Activated CD8-positive, alpha-beta memory T cell treated with anti-CD3 and anti-CD28 coated beads for 24 hours (primary cell): ENCODE data around the gene SCMH1.
"Not testable (repeated sequence)": the region's sequence is repeated elsewhere in the genome, so short reads cannot be mapped to it uniquely, and the experiment has no call there.

Experiments
- DNase-seq: peaks from one replicate; pipeline ENCODE4 v3.0.0-alpha.2; 2020

SCMH1 gene

GRCh38 chr1:41241749-41242341 is at the start of gene SCMH1:
Gene SCMH1 (minus strand): TSS chr1:41242306. CDS start chr1:41186133, 56,173 bp downstream.
- DNase-seq = peak; percentile 81

DNA sequence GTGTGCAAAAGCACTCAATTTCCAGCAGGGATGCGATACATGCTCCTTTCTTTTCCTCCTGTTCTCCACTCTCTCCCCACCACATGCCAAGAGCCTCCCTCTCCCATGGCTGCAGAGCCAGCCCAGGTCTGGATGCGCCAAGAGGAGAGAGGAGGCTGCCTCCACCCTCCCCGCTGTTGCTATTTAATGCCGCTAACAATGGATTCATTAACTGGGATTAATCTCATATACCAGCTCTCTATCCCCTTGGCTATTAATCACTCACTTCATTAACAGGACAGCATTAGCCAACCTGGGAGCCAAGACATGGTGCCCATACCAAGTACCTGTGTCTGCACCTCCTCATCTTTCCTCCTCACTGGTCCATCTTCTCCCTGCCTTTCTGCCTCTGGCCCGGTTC is 49.1 kb upstream of the SCMH1 start:
- peak; percentile 1 for DNase-seq

DNA sequence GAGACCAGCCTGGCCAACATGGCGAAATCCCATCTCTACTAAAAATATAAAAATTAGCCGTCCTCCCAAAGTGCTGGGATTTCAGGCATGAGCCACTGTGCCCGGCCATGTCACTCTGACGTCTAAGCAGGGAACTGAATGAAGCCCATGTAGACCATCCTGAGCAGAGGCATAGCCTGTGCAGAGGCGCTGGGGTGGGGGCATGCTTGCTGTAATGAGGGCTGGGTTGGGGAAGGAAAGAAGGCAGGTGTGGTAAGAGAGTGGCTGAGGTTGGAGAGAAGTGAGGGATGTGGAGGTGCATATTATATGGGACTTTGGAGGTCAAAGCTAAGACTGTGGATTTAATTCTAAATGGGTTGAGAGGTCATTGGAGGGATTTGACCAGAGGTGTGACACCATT is 47.1 kb upstream of the SCMH1 start:
- DNase-seq = no peak

- DNase-seq = peak; percentile 4
These were observed 44.9 kb upstream of the SCMH1 start for GRCh38 chr1:41286992-41287391.

DNA sequence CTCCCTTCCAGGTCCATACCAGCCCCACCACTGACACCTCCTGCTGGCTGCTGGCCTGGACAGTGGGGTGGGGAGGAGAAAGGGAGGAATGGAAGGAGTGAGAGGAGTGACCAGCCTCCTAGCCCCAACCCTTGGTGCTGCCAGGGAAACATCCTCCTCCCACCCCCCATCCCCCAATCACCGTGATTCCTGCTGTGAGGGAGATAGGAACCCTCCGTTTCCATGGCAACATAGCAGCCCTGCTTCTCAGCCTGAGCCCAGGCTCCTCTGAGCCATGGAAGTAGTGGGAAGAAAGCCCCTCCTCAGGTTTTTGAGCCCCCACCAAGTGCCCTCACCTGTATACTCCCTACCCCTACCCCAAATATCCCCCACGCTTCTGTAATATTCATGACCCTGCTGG is 44.4 kb upstream of the SCMH1 start:
- DNase-seq = no peak

- DNase-seq = no peak
These were observed 43.7 kb upstream of the SCMH1 start for GRCh38 chr1:41285818-41286217.

DNA sequence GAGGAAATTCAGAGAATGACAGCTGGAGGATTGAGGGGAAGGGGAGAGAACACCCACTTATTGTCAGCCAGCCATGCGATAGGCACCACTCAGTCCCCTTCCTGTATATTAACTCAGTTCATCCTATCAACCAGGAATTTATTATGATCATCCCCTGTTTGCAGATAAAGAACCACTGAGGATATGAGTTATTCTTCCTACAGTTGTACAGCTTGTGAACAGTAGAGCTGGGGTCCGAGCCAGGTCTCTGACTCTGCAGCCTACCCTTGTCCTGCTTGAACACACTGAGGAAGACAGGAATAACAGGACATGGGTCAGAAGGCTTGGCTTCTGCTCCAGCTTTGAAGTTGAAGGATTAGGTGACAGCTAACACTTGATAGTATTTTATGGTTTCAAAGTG is 42.0 kb upstream of the SCMH1 start:
- no peak for DNase-seq

- DNase-seq = peak; percentile 63
These were observed 40.7 kb upstream of the SCMH1 start for GRCh38 chr1:41282679-41283317.

- no peak for DNase-seq
These were observed 39.2 kb upstream of the SCMH1 start for GRCh38 chr1:41281334-41281733.

GRCh38 chr1:41280202-41281032 is 38.3 kb upstream of the SCMH1 start:
- DNase-seq = no peak

- peak; percentile 9 for DNase-seq
These were observed 36.0 kb upstream of the SCMH1 start for GRCh38 chr1:41278076-41278475.

DNA sequence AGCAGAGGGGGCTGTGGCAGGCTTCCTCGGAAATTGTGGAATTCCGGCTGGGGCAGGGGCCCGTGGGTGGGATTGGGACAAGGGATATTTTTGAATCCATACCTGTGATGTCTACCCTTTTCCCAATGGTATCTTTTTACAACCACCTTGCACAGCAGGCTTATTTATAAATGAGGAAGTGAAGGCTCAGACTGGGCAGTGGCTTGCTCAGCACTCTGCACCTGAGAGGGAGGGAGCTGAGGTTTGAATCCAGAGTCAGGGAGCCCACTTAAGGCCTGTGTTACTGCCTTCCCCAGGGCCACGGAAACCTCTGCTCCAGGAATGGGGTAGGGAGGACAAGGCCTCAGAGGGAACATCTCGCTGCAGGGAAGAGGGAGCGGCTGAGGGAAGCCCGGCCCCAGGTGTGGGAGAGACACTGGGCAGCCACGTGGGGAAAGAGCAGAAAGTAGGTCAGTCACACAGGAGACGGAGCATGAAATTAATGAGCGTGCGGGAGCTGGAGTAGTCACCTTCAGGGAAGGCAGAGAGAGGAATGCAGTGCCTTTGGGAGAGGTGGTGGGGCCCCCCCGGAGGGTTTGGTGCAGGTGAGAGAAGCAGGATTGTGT is 35.4 kb upstream of the SCMH1 start:
- peak; percentile 13 for DNase-seq

DNA sequence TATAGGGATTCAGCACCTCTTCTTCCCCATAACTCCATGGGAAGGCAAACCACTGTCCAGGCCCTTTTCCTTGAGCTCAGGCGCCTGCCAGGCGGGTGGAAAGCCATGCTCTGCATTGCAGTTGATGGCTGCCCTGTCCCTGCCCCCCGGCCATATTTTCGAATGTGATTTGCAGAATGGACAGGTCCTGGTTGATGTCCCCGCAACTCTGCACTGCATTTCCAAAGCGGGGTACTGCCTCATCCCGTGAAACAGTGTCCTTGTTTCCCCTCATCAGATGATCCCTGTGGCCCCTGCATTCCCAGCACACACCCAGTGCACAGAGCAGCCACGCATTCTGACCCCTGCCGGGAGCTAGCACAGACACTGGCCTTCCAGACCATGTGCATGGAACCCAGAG is 33.7 kb upstream of the SCMH1 start:
- no peak for DNase-seq

GRCh38 chr1:41274752-41275545 is 32.8 kb upstream of the SCMH1 start:
- no peak for DNase-seq

GRCh38 chr1:41272601-41273000 is 30.5 kb upstream of the SCMH1 start:
- no peak for DNase-seq

GRCh38 chr1:41268154-41268770 is 26.2 kb upstream of the SCMH1 start:
- DNase-seq = peak; percentile 87

DNA sequence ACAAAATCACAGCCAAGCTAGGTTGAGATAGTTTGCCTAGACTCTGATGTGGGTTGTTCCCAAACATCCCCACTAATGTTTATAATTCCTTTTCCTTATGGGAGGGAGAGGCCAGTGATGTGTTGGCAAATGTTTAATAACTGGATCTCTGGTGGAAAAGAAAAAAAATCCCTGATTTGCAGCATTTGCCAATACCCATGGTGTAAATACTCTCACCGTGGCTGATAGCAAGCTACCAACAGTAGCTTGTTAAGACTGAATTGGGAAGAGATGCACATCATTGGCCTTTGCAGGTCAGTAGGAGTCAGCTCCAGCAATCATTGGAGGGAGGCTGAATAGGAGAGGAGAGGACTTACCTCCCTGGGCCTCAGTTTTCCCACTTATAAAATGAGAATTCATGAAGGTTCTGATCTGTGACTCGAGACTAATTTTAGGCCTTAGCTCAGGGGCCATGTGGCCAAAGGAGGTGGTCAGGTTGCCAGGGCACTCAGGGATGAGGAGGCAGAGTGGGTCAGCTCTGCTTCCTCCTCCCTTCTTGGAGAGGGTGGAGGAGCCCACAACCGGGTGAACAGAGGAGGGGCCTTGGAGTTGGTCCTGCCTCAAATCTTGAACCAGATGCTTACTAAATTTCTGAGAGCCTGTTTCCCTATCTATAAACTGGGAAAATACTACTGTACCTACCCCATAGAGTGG is 20.0 kb upstream of the SCMH1 start:
- no peak for DNase-seq

DNA sequence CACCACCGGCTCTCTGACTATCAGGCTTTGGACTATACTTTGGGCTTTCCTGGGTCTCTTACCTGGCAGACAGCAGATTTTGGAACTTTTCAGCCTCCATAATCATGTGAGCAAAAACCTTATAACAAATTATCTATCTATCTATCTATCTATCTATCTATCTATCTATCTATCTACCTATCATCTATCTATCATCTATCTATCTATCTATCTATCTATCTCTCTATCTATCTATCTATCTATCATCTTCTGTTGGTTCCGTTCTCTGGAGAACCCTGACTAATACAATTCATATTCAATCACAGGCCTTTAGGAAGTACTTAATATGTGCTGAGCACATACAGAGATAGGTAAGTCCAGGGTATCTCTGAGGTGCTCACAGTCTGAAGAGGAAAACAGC is 18.7 kb upstream of the SCMH1 start:
- no peak for DNase-seq

DNA sequence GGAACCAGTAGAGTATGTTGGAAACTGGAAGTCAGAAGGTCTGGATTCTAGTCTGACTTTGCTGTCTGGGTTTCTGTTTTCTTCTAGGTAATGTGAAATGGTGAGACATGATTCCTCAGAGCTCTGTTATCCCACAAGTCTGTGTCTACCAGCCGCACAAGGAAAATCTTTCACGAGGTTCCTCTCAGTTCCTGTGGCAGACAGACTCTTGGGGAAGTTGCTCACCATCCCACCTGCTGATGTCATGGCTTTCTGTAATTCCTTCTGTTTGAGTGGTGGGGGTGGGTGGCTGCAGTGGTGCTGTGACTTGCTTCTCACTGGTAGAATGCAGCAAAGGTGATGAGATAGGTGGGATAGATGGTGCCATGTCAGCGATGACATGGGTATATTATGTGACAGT is 17.1 kb upstream of the SCMH1 start:
- no peak for DNase-seq

- DNase-seq = no peak
These were observed 13.9 kb upstream of the SCMH1 start for GRCh38 chr1:41255978-41256377.

GRCh38 chr1:41251120-41251519 is 9.0 kb upstream of the SCMH1 start:
- not testable (repeated sequence) for DNase-seq

- no peak for DNase-seq
These were observed 7.2 kb upstream of the SCMH1 start for GRCh38 chr1:41249319-41249718.
